Gastroesophageal sphincter (tissue), 2 donors: ENCODE data around the gene GPHN.

Source experiments
- EP300 ChIP-seq: sonication (generic); formaldehyde crosslinking; IDR thresholded peaks from one replicate; pipeline ENCODE4 v1.6.1; 2017; ENCODE audit warnings: antibody characterized with exemption, mild to moderate bottlenecking
- POLR2A ChIP-seq, 2 donors: fragments of 450-650 bp; IDR thresholded peaks; one replicate each; pipeline ENCODE4 v1.6.1; 2017; ENCODE audit warnings: antibody characterized with exemption in 2 of 2, mild to moderate bottlenecking in 2 of 2, moderate library complexity in 1 of 2

DNA sequence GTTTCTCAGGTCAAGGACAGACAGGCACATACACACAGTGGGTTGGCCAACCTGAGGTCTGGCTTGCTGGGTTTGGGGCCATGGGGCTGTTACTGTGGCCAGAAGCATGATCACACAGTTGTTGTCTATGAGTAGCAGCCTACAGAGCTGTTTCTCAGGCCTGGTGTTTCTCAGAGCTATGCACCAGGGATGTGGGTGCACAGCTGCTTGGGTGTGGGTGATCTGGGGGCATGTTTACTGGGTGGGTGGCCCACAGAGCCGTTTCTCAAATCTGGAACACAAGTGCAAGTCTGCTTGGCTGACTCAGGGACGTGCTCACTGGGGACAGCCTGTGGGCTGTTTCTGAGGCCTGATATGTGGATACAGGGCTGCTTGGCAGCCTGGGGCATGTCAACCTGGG is 710.2 kb downstream of the GPHN start:
- TF ChIP-seq POLR2A (IDR thresholded peaks at IDR 0.05) (no peak), EP300 (no peak)
